C4-2B (cell line): Measurements from ENCODE around the gene CACNA1B.

Experiments used
- H3K27ac ChIP-seq: fragments of 450-650 bp; 2 replicates; pipeline ENCODE4 v1.5.1; 2017
- ZFX ChIP-seq: fragments of 450-650 bp; IDR thresholded peaks from 2 replicates; pipeline ENCODE4 v1.6.1; 2017
- TF ChIP-seq, protein P1 (sequence below): fragments of 450-650 bp; conservative IDR thresholded peaks from 2 replicates; pipeline ENCODE4 v1.5.1; 2017; ENCODE audit warnings: mild to moderate bottlenecking

Gene CACNA1B

DNA sequence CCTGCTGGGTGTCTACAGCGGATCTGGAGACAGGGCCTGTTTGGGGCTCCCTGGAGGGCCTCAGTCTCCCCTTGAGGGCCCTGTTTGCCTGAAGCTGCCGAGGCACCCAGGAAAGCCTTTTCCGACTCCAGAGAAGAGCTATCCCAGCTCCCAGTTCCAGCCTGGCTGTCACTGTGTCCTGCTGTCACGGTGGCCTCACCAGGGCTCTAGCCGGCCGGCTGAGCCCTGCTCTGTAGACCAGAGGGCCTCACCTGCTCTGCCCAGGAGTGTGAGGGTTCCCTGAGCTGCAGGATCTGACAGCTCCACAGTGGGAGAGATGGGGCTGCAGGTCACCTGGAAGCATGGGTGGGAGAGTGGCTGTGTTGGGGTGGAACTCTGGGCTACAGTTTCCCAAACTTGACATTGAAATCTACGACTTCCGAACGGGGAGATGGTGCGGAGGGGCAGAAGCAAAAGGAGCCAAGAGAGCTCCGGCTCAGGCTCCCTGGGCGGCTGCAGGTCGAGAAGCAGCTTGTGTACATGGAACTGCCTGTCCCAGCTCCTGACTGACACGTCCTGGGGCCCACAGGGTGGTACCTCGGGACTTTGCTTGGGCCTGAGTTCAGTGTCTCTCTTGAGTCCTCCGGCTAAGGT is 94.9 kb downstream of the CACNA1B start:
- TF ChIP-seq, protein P1, sequence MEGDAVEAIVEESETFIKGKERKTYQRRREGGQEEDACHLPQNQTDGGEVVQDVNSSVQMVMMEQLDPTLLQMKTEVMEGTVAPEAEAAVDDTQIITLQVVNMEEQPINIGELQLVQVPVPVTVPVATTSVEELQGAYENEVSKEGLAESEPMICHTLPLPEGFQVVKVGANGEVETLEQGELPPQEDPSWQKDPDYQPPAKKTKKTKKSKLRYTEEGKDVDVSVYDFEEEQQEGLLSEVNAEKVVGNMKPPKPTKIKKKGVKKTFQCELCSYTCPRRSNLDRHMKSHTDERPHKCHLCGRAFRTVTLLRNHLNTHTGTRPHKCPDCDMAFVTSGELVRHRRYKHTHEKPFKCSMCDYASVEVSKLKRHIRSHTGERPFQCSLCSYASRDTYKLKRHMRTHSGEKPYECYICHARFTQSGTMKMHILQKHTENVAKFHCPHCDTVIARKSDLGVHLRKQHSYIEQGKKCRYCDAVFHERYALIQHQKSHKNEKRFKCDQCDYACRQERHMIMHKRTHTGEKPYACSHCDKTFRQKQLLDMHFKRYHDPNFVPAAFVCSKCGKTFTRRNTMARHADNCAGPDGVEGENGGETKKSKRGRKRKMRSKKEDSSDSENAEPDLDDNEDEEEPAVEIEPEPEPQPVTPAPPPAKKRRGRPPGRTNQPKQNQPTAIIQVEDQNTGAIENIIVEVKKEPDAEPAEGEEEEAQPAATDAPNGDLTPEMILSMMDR: no peak
- no peak for TF ChIP-seq ZFX
- H3K27ac ChIP-seq: no peak overlapping the region

DNA sequence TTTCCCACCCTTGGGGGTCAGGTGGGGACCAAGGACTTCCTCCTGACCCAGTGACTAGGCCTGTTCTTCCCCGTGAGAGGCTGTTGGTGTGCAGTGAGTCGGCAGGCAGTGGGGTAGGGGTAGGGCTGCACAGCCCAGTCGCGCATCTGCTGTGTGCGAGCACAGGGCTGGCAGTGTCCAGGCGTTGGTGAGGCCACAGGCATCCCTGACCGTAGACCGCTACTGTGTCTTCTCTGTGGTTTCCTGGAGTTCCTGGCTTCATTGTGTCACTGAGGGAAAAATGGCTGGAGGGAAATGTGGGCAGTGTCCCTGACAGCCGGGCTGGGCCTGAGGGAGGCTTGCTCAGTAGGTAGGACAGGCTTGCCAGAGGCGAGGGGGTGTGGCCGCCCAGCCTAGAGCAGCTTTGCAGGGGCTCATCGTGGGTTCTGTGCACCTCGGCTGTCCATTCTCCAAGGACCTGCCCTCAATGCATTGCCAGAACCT is 95.4 kb downstream of the CACNA1B start:
- no peak overlapping the region for H3K27ac ChIP-seq
- TF ChIP-seq, protein P1: no peak
- TF ChIP-seq ZFX: no peak

DNA sequence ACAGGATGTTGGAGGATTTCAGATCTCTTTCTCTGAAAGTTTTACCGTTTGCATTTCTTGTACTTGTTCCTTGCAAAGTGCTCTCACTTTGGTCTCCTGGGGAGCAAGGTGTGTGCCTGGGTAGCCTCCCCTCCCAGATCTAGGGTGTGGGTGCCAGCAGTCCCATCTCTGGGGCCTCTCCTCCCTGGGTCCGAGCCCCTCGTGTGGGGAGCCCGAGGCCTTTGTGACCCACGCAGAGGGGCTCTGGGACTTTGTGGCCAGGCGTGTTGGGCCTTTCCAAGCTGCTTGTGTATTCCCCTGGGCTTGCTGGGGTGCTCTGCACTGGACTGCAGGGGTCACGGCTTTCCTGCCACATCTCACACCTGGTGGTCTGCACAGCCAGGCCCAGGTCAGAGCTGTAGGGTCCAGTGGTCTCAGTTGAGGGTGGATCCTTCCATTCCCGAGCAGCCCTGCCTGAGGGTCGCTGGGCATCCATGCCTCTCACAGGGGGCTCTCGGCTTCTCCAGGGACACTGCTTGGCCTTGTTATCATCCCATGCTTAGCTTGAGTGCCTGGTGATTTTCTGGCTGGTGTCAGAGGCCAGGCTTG is 96.3 kb downstream of the CACNA1B start:
- TF ChIP-seq ZFX: no peak
- TF ChIP-seq, protein P1: no peak
- H3K27ac ChIP-seq: no peak overlapping the region

- H3K27ac ChIP-seq: no peak overlapping the region
- TF ChIP-seq ZFX: no peak
- TF ChIP-seq, protein P1: no peak
Observed at GRCh38 chr9:137974746-137975526, 97.4 kb downstream of the CACNA1B start.

- TF ChIP-seq, protein P1: no peak
- TF ChIP-seq ZFX: no peak
- H3K27ac ChIP-seq: no peak overlapping the region
Observed at GRCh38 chr9:137975527-137975913, 97.9 kb downstream of the CACNA1B start.

DNA sequence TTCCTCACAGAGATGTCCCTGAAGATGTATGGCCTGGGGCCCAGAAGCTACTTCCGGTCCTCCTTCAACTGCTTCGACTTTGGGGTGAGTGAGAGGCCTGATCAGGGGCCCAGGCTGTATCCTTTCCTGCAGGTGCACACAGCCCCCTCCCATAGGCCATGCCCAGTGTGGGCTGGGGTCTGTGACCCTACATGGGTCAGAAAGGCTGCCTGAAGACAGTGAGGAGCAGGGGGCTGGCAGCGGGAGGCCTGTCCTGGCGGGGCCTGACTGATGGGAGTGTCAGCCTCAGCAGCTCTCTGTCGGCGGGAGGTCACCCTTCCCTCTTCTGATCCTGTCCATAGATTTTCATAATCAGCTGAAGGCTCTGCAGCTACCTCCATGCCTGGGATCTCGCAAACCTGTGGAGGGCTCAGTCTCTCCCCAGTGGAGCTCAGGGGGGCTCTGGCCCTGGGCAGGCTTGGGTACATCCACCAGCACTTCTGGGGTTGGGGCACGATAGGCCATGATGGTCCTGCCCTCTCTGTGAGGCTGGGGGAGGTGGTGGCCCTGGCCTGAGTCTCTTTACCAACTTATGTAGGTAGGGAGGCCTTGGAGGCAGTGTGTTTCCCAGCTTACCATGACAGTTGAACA is 98.5 kb downstream of the CACNA1B start:
- no peak overlapping the region for H3K27ac ChIP-seq
- no peak for TF ChIP-seq ZFX
- TF ChIP-seq, protein P1: no peak
